Caco-2 (cell line): ENCODE data around the gene CFAP20. TPM values are rescaled to one million over a fixed set of nuclear protein-coding genes. Genes with fewer than 3 reads are reported as not detected.

Source experiments
- BruUV-seq: library from RNA; stranded (reverse); fragments of 400-500 nt; replicated peaks from 2 replicates; lab custom pipeline; 2021; lab: Mats Ljungman, UMichigan
- CTCF ChIA-PET: fragments of 300-600 bp; sonication (Branson Sonifier 250); formaldehyde crosslinking; loops from one replicate; lab custom pipeline; 2022; ENCODE audit warnings: antibody characterized with exemption; lab: Charles Lee
- POLR2A ChIA-PET: fragments of 300-600 bp; sonication (Branson Sonifier 250); formaldehyde crosslinking; loops from one replicate; lab custom pipeline; 2022; ENCODE audit warnings: antibody characterized with exemption; lab: Charles Lee
- DNase-seq, 2 experiments: peaks; one replicate each; pipeline versions ENCODE4 v3.0.0 to v3.0.0-alpha.2; 2020 to 2022
- H3K27me3 ChIP-seq: replicated peaks from 2 replicates; pipeline ENCODE4 v1.6.0; 2011; ENCODE audit warnings: low read length; ENCODE audit not compliant: control insufficient read depth, insufficient read depth
- H3K36me3 ChIP-seq: 2 replicates; pipeline ENCODE4 v1.5.1; 2011; ENCODE audit warnings: low read length; ENCODE audit not compliant: control insufficient read depth, insufficient read depth
- H3K4me1 ChIP-seq: fragments of 250-450 bp; sonication (Bioruptor Pico); 2 replicates; pipeline ENCODE4 v1.5.1; 2020; ENCODE audit warnings: mild to moderate bottlenecking
- H3K4me3 ChIP-seq: 2 replicates; pipeline ENCODE4 v1.5.1; 2011; ENCODE audit warnings: low read depth, mild to moderate bottlenecking, control low read depth, low read length
- H3K9me3 ChIP-seq: fragments of 250-450 bp; sonication (Bioruptor Pico); 2 replicates; pipeline ENCODE4 v1.5.1; 2020; ENCODE audit warnings: mild to moderate bottlenecking, moderate library complexity
- H3K27ac Mint-ChIP-seq: one replicate; pipeline ENCODE4 v1.8.0; 2022; ENCODE audit warnings: mixed read lengths; ENCODE audit not compliant: unreplicated experiment
- H3K27me3 Mint-ChIP-seq: one replicate; pipeline ENCODE4 v1.8.0; 2022; ENCODE audit warnings: mixed read lengths; ENCODE audit not compliant: insufficient read depth, unreplicated experiment
- H3K36me3 Mint-ChIP-seq: one replicate; pipeline ENCODE4 v1.8.0; 2022; ENCODE audit warnings: mild to moderate bottlenecking, mixed read lengths; ENCODE audit not compliant: insufficient read depth, unreplicated experiment
- H3K4me1 Mint-ChIP-seq: one replicate; pipeline ENCODE4 v1.8.0; 2022; ENCODE audit warnings: low read depth, mixed read lengths; ENCODE audit not compliant: unreplicated experiment
- H3K4me3 Mint-ChIP-seq: one replicate; pipeline ENCODE4 v1.8.0; 2022; ENCODE audit warnings: mild to moderate bottlenecking, moderate library complexity, mixed read lengths; ENCODE audit not compliant: unreplicated experiment
- H3K9me3 Mint-ChIP-seq: one replicate; pipeline ENCODE4 v1.8.0; 2022; ENCODE audit warnings: mixed read lengths; ENCODE audit not compliant: unreplicated experiment
- intact Hi-C: fragments of 100-400 bp; cut with micrococcal nuclease; formaldehyde crosslinking; loops from one replicate; pipeline ENCODE4 v1.10.0; 2022; ENCODE audit not compliant: unreplicated experiment
- total RNA-seq: library from RNA; stranded (reverse); gene quantifications from 2 replicates; pipeline ENCODE4 v1.2.3, GENCODE V29; 2022
- TF ChIP-seq, protein P1 (sequence below), 2 experiments: fragments of 200-600 bp in 1 of 2; IDR thresholded peaks; 1 replicate in 1 of 2; 2 replicates in 1 of 2; pipeline versions ENCODE4 v1.5.1 to v1.8.0; 2011 to 2022; ENCODE audit warnings: antibody characterized with exemption in 1 of 2, control low read depth in 1 of 2, inconsistent platforms in 1 of 2, low read depth in 1 of 2, low read length in 1 of 2, mild to moderate bottlenecking in 1 of 2, moderate library complexity in 1 of 2; ENCODE audit not compliant: insufficient read depth in 1 of 2, severe bottlenecking in 1 of 2, unreplicated experiment in 1 of 2

Gene CFAP20
- total RNA-seq, 1 experiment from 2014 or later = 73.2 TPM

DNA sequence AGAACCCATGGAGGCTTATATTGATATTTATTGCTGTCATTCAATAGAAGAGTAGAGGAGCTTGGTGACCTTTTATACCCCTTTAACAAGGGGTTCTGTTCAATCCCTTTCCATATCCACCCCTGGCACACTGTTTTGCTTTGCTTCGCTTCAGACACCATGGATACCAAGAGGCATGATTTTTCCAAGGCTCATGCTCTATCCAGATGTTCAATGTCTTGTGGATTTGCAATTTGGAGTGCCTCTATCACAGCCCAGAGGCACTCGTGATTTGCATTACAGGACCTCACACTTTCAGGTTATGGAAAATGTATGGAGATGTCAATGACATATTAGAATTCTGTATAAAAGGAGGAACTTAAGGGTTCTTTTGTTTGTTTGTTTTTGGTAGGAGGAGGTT is 21.5 kb downstream of the CFAP20 start:
- peaks cover 8% of the 10 kb centered on the region for H3K36me3 Mint-ChIP-seq
- H3K9me3 Mint-ChIP-seq = no peaks in the 10 kb centered on the region
- no peak overlapping the region for H3K27ac Mint-ChIP-seq
- H3K4me1 Mint-ChIP-seq = no peaks in the 10 kb centered on the region
- H3K4me3 ChIP-seq = no peak overlapping the region
- TF ChIP-seq, protein P1, sequence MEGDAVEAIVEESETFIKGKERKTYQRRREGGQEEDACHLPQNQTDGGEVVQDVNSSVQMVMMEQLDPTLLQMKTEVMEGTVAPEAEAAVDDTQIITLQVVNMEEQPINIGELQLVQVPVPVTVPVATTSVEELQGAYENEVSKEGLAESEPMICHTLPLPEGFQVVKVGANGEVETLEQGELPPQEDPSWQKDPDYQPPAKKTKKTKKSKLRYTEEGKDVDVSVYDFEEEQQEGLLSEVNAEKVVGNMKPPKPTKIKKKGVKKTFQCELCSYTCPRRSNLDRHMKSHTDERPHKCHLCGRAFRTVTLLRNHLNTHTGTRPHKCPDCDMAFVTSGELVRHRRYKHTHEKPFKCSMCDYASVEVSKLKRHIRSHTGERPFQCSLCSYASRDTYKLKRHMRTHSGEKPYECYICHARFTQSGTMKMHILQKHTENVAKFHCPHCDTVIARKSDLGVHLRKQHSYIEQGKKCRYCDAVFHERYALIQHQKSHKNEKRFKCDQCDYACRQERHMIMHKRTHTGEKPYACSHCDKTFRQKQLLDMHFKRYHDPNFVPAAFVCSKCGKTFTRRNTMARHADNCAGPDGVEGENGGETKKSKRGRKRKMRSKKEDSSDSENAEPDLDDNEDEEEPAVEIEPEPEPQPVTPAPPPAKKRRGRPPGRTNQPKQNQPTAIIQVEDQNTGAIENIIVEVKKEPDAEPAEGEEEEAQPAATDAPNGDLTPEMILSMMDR (IDR thresholded peaks at IDR 0.05; ENCODE audit: insufficient read depth in 1 of 2, low read depth in 1 of 2, low read length in 1 of 2, severe bottlenecking in 1 of 2, unreplicated experiment in 1 of 2) = no peak
- no peaks in the 10 kb centered on the region for H3K27me3 Mint-ChIP-seq
- no peaks in the 10 kb centered on the region for H3K36me3 ChIP-seq
- CTCF ChIA-PET = interaction anchor here (0.7 to 1.1 kb wide), 4 partner anchors 10 to 22 kb away, joined by 3 to 8 read pairs (median 3); partner anchors contain the start of gene CFAP20
- no peaks in the 10 kb centered on the region for H3K9me3 ChIP-seq
- no TSS peak for BruUV-seq
- H3K4me1 ChIP-seq = no peaks in the 10 kb centered on the region
- intact Hi-C loops = no loop called here
- POLR2A ChIA-PET = interaction anchor here (0.9 kb wide), 1 partner anchor 22 kb away, joined by 5 read pairs; the partner anchor contains the start of gene CFAP20
- H3K4me3 Mint-ChIP-seq = no peak overlapping the region
- no peak for DNase-seq
- H3K27me3 ChIP-seq = no peaks in the 10 kb centered on the region

DNA sequence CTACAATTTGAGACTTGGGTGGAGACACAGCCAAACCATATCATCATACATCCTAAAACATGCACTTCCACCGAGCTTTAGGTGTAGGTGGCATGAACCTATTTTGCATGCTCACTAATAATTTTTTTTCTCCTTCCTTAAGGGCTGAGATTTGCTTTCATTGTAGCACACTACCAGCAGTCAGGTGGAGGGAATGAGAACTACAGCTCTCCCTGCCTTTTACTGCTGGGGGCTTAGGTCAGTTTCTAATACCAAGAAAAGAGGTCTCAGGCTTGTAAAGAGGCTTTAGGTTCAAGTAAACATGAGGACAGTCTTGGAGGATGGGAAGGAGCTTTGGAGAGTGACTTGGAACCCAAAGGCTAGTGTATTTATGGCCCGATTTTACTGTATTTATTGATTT is 22.0 kb downstream of the CFAP20 start:
- no TSS peak for BruUV-seq
- H3K4me3 ChIP-seq = no peak overlapping the region
- Mint-ChIP-seq H3K4me1 (no peaks in the 10 kb centered on the region), H3K9me3 (no peaks in the 10 kb centered on the region), H3K4me3 (no peak overlapping the region), H3K27me3 (no peaks in the 10 kb centered on the region), H3K36me3 (peaks cover 7% of the 10 kb centered on the region), H3K27ac (no peak overlapping the region)
- DNase-seq = no peak
- H3K4me1 ChIP-seq = no peaks in the 10 kb centered on the region
- intact Hi-C loops = no loop called here
- H3K9me3 ChIP-seq = no peaks in the 10 kb centered on the region
- no peaks in the 10 kb centered on the region for H3K27me3 ChIP-seq
- ChIA-PET POLR2A (interaction anchor here (0.7 to 0.9 kb wide), 2 partner anchors 22 to 83 kb away, joined by 5 to 6 read pairs; partner anchors contain the start of gene CFAP20), CTCF (interaction anchor here (0.7 to 1.1 kb wide), 4 partner anchors 10 to 22 kb away, joined by 3 to 8 read pairs (median 3); partner anchors contain the start of gene CFAP20)
- H3K36me3 ChIP-seq = no peaks in the 10 kb centered on the region
- TF ChIP-seq, protein P1 (IDR thresholded peaks at IDR 0.05; ENCODE audit: insufficient read depth in 1 of 2, low read depth in 1 of 2, low read length in 1 of 2, severe bottlenecking in 1 of 2, unreplicated experiment in 1 of 2) = peak; percentile 21 to 29

DNA sequence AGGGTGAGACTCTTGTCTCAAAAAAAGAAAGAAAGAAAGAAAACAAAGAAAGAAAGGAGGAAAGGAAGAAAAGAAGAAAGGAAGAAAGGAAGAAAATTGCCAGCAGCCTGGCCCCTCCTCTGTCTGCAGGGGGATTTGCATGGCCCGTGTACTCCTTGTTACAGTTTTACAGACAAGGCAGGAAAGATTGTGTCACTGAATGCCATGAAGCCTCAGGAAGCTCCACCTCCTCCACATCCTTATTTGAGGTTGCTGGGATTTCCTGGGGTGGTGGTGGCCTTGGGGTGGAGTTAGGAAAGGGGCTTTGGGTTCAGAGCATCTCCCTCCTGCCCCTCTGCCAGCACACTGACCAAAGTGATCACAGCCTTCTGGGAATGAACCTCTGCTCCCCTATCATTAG is 23.6 kb downstream of the CFAP20 start:
- ChIA-PET POLR2A (no interaction called here), CTCF (interaction anchor here (0.7 to 1.6 kb wide), 3 partner anchors 8 to 123 kb away, joined by 3 to 5 read pairs (median 3); no protein-coding TSS in a partner anchor)
- no peak for DNase-seq
- BruUV-seq = no TSS peak
- Mint-ChIP-seq H3K4me1 (no peaks in the 10 kb centered on the region), H3K4me3 (no peak overlapping the region), H3K9me3 (no peaks in the 10 kb centered on the region), H3K27me3 (no peaks in the 10 kb centered on the region), H3K27ac (no peak overlapping the region), H3K36me3 (no peaks in the 10 kb centered on the region)
- TF ChIP-seq, protein P1 (IDR thresholded peaks at IDR 0.05; ENCODE audit: insufficient read depth in 1 of 2, low read depth in 1 of 2, low read length in 1 of 2, severe bottlenecking in 1 of 2, unreplicated experiment in 1 of 2) = no peak
- Histone ChIP-seq H3K27me3 (no peaks in the 10 kb centered on the region), H3K4me1 (no peaks in the 10 kb centered on the region), H3K36me3 (no peaks in the 10 kb centered on the region), H3K4me3 (no peak overlapping the region), H3K9me3 (no peaks in the 10 kb centered on the region)
- intact Hi-C loops = no loop called here
